HG03521 (cell line): Measurements from ENCODE around the gene FBXO11.
"Not testable (repeated sequence)": the region's sequence is repeated elsewhere in the genome, so short reads cannot be mapped to it uniquely, and the experiment has no call there.

ENCODE experiments used
- ATAC-seq: cut with Tn5 transposase; IDR thresholded peaks from one replicate; pipeline ENCODE4 v1.9.1; 2021; ENCODE audit warnings: mild to moderate bottlenecking, moderate library complexity; ENCODE audit not compliant: unreplicated experiment

FBXO11 gene

GRCh38 chr2:47853067-47853777, 53.1 kb downstream of the FBXO11 start:
- not testable (repeated sequence) for ATAC-seq

- ATAC-seq = no peak
Measured at GRCh38 chr2:47850198-47850597, 56.1 kb downstream of the FBXO11 start.

DNA sequence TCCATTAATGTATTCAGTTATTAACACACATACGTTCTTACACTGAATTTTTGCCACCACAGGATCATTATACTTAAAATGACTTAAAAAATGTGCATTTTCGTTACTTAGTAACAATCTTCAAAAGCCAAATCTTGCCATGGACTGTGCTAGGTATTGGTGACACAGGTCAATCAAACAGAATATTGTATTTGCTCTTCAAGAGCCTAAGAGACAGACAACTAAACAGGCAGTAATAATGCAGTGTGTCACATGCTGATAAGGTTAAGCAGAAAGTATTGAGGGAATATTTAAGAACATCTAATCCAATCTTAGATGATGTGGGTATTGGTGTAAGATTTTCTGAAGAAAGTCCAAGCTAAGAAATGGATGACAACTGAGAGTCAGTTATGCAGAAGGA, 56.9 kb downstream of the FBXO11 start:
- ATAC-seq = no peak

DNA sequence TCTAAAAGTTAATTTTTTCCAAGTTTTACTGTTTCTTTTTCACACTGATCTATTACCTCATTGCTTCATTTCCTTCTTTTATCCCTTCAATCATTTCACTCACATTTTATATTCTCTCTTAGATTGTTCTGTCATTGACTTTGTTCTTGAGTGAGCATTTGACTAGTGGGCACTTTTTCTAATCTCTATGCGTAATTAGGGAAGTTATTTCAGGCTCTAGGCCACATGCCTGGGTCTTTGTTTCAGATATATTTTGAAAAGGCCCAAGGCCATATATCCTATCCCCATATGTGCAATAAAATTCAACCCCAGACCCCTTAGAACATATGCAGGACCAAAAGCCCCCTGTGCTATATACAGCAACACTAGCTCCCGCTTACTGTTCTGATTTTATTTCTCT, 62.1 kb downstream of the FBXO11 start:
- no peak for ATAC-seq

DNA sequence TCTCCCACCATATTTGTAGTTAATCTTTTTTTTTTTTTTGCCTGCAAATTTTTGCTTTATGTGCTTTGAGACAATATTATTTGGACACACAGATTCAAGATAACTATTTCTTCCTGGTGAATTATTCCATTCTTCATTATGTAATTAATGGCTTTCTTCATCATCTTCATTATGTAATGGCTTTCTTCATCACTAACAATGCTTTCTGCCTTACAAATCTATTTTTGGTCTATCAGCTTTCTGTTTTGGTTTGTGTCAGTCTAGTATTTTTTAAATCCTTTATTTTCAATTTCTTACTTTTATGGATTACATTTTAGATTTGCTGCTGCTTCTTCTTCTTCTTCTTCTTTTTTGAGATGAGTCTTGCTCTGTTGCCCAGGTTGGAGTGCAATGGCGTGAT, 62.9 kb downstream of the FBXO11 start:
- no peak for ATAC-seq

DNA sequence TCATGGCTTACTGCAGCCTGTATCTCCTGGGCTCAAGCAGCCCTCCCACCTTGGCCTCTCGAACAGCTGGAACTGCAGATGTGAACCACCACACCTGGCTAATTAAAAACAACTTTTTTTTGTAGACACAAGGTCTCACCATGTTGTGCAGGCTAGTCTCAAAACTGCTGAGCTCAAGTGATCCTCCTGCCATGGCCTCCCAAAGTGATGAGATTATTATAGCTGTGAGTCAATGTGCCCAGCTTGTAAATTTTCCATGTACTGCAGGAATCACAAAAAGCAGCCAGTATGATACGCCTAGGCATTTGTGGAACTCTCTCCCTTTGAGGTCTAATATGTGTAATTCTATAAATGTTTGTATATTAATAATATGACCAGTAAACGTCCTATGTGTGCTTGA, 63.5 kb downstream of the FBXO11 start:
- no peak for ATAC-seq

GRCh38 chr2:47838686-47839085, 67.6 kb downstream of the FBXO11 start:
- no peak for ATAC-seq

GRCh38 chr2:47838249-47838648, 68.0 kb downstream of the FBXO11 start:
- ATAC-seq = no peak

DNA sequence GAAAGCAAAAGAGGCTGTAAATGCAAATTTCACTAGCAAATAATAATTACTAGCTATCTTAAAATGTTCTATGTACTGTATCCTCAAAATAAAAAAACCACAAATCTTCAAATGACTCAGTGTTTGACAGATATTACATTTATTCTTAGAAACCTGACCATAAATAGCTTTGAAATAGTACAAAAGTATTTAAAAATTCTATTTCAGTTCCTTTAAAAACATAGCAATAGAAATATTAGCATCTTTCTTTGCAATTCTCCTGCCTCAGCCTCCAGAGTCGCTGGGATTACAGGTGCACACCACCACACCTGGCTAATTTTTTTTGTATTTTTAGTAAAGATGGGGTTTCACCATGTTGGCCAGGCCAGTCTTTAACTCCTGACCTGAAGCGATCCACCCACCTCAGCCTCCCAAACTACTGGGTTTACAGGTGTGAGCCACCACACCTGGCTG, 72.8 kb downstream of the FBXO11 start:
- peak; percentile 79 for ATAC-seq

GRCh38 chr2:47822518-47822917, 83.8 kb downstream of the FBXO11 start:
- ATAC-seq = no peak

GRCh38 chr2:47819834-47820233, 86.5 kb downstream of the FBXO11 start:
- ATAC-seq = no peak

DNA sequence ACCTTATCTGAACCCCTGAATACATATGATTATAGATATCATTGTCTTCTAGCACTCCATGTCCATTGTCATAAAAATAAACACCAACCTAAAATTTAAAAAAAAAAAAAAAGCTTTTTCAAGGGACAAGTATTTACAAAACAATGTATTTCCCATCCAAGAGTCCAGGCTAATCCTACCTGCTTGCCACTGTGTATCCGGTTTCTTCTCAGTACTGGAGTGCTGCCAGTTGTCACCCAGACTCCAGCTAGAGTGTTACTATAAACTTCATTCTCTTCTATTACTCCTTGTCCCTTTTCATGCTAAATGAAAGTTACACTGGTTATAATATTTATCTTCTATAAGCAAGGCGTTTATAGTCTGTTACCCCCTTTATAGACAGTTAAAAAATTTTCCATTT, 87.5 kb downstream of the FBXO11 start:
- no peak for ATAC-seq

- no peak for ATAC-seq
Measured at GRCh38 chr2:47815764-47816163, 90.5 kb downstream of the FBXO11 start.

GRCh38 chr2:47811668-47812067, 94.6 kb downstream of the FBXO11 start:
- no peak for ATAC-seq

DNA sequence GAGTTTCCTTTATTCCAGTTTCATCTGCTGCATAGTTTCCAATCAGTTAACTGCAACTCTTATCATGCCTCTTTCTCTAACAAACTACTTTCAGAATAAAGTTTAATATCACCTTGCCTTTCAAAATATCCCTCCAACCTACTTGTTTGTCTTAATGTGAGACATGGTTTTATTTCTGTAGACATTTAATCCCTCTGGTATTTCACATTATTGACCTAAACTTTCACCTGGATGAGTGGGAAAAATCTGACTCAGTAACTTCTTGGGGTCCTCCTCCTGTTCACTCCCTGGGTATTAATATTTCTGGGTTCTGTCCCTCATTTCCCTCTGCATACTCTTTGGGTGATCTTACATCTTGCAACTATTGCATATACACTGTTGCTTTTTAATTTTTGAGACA, 95.4 kb downstream of the FBXO11 start:
- no peak for ATAC-seq

DNA sequence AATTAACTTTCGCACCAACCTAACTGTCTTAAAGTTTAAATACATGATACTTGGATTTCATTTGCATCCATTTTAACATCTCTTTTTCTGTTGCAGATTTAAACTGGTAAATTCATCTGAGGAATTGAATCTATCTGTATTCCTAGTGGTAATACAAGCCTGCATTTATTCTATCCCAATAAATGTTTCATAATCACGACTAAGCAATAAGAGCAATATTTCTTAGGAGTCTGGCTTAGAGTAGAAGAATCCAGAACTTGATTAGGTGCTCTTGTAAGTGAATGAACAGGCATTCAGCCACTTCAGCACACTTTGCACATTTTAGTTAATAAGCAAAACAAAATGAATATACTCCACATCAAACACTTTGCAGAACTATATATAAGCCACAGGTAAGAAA, 96.4 kb downstream of the FBXO11 start:
- ATAC-seq = no peak

GRCh38 chr2:47808614-47809013, 97.7 kb downstream of the FBXO11 start:
- no peak for ATAC-seq

GRCh38 chr2:47805850-47806249, 100.4 kb downstream of the FBXO11 start:
- no peak for ATAC-seq

GRCh38 chr2:47803770-47804169, 102.5 kb downstream of the FBXO11 start:
- no peak for ATAC-seq

- no peak for ATAC-seq
Measured at GRCh38 chr2:47803363-47803762, 102.9 kb downstream of the FBXO11 start.

DNA sequence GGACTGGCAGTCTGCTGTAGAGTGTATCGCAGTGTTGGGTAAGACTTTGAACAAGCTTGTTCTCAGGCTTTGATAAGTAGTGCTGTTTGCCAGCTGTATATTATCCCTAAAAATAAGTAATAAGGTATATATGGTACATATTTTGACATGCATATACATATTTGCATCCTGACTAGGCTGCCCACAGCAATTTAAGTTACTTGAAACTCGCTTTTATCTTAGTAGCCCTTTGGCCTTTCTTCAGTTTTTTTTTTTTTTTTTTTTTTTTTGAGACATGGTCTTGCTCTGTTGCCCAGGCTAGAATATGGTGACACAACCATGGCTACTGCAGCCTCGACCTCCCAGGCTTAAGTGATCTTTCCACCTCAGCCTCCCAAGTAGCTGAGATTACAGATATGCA, 105.2 kb downstream of the FBXO11 start:
- no peak for ATAC-seq

DNA sequence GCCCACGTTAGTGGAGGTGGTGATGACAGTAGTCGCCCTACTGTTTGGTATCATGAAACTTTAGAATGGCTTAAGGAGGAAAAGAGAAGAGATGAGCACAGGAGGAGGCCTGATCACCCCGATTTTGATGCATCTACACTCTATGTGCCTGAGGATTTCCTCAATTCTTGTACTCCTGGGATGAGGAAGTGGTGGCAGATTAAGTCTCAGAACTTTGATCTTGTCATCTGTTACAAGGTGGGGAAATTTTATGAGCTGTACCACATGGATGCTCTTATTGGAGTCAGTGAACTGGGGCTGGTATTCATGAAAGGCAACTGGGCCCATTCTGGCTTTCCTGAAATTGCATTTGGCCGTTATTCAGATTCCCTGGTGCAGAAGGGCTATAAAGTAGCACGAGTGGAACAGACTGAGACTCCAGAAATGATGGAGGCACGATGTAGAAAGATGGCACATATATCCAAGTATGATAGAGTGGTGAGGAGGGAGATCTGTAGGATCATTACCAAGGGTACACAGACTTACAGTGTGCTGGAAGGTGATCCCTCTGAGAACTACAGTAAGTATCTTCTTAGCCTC, 107.2 kb downstream of the FBXO11 start:
- ATAC-seq = no peak

DNA sequence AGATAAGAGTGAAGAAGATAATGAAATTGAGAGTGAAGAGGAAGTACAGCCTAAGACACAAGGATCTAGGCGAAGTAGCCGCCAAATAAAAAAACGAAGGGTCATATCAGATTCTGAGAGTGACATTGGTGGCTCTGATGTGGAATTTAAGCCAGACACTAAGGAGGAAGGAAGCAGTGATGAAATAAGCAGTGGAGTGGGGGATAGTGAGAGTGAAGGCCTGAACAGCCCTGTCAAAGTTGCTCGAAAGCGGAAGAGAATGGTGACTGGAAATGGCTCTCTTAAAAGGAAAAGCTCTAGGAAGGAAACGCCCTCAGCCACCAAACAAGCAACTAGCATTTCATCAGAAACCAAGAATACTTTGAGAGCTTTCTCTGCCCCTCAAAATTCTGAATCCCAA, 107.7 kb downstream of the FBXO11 start:
- no peak for ATAC-seq
